RWPE2 (cell line): ENCODE data around the gene RNF111.
A peak's percentile ranks its signal among the peaks of the same experiment; 100 is the strongest.

ENCODE experiments used
- ATAC-seq: fragments of 200-7000 bp; cut with Tn5 transposase; 3 replicates; pipeline ENCODE4 v1.9.1; 2021; ENCODE audit warnings: low read depth
- DNase-seq: peaks from one replicate; pipeline ENCODE4 v3.0.0-alpha.2; 2020; ENCODE audit warnings: low spot score
- H3K27ac ChIP-seq: fragments of 450-650 bp; 2 replicates; pipeline ENCODE4 v1.5.1; 2017; ENCODE audit warnings: mild to moderate bottlenecking; ENCODE audit not compliant: poor library complexity, severe bottlenecking
- H3K27me3 ChIP-seq: fragments of 250-450 bp; sonication (Bioruptor Pico); 2 replicates; pipeline ENCODE4 v1.5.1; 2021; ENCODE audit warnings: mild to moderate bottlenecking, moderate library complexity; ENCODE audit not compliant: insufficient read depth, poor library complexity, severe bottlenecking
- H3K36me3 ChIP-seq: fragments of 250-450 bp; sonication (Bioruptor Pico); 2 replicates; pipeline ENCODE4 v1.5.1; 2020; ENCODE audit warnings: low read depth, mild to moderate bottlenecking, moderate library complexity
- H3K4me1 ChIP-seq: fragments of 250-450 bp; sonication (Bioruptor Pico); 2 replicates; pipeline ENCODE4 v1.5.1; 2021; ENCODE audit warnings: mild to moderate bottlenecking, moderate library complexity; ENCODE audit not compliant: insufficient read depth, poor library complexity, severe bottlenecking
- H3K4me3 ChIP-seq: fragments of 250-450 bp; sonication (Bioruptor Pico); 2 replicates; pipeline ENCODE4 v1.5.1; 2021; ENCODE audit warnings: mild to moderate bottlenecking, moderate library complexity; ENCODE audit not compliant: severe bottlenecking
- H3K9me3 ChIP-seq: fragments of 250-450 bp; sonication (Bioruptor Pico); 2 replicates; pipeline ENCODE4 v1.5.1; 2021; ENCODE audit warnings: mild to moderate bottlenecking, moderate library complexity; ENCODE audit not compliant: severe bottlenecking
- TF ChIP-seq, protein P1 (sequence below): fragments of 450-650 bp; IDR thresholded peaks from one replicate; pipeline ENCODE4 v1.5.1; 2017; ENCODE audit warnings: mild to moderate bottlenecking, moderate library complexity; ENCODE audit not compliant: poor library complexity, severe bottlenecking

Gene RNF111

DNA sequence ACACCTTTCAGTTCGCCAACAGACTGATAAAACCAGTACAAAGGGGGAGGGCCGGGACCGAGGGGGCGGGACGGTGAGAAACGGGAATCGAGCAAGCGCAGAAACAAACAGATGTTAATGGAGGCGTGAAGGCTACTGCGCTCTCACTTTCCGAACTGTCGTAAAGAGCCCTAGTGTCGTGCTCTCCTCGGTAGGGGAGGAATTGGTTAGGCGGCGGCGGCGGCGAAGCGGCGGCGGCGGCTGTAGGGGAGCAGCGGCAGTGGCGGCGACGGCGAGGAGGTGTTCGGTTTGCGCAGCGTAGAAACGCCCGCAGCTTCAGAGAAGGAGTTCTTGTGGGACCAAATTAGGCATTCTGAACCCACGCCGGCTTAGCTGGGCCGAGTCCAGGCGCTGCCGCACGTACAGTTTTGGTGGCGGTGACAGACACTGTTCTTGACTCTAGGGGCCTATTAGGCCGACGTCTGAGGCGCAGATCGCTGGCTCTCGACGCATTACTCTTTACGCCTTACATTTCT, at the start of gene RNF111:
Gene RNF111 (plus strand): TSS at position 173 of the 515 bp plus-strand sequence. CDS start 43,160 bp downstream, outside the sequence.
- Histone ChIP-seq H3K27me3 (no peaks in the 10 kb centered on the region), H3K27ac (peak within 1 kb of the TSS; percentile 65), H3K4me1 (peaks cover 14% of the 10 kb centered on the region), H3K36me3 (peaks cover 28% of the 10 kb centered on the region), H3K9me3 (no peaks in the 10 kb centered on the region), H3K4me3 (peak within 1 kb of the TSS; percentile 90)
- peak; percentile 85 for ATAC-seq
- TF ChIP-seq, protein P1, sequence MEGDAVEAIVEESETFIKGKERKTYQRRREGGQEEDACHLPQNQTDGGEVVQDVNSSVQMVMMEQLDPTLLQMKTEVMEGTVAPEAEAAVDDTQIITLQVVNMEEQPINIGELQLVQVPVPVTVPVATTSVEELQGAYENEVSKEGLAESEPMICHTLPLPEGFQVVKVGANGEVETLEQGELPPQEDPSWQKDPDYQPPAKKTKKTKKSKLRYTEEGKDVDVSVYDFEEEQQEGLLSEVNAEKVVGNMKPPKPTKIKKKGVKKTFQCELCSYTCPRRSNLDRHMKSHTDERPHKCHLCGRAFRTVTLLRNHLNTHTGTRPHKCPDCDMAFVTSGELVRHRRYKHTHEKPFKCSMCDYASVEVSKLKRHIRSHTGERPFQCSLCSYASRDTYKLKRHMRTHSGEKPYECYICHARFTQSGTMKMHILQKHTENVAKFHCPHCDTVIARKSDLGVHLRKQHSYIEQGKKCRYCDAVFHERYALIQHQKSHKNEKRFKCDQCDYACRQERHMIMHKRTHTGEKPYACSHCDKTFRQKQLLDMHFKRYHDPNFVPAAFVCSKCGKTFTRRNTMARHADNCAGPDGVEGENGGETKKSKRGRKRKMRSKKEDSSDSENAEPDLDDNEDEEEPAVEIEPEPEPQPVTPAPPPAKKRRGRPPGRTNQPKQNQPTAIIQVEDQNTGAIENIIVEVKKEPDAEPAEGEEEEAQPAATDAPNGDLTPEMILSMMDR, result no peak
- peak; percentile 96 for DNase-seq

GRCh38 chr15:58947179-58947578, 40.3 kb upstream of the RNF111 start:
- Histone ChIP-seq H3K4me3 (no peak overlapping the region), H3K36me3 (no peaks in the 10 kb centered on the region), H3K27ac (no peak overlapping the region), H3K4me1 (peaks cover 12% of the 10 kb centered on the region), H3K9me3 (no peaks in the 10 kb centered on the region), H3K27me3 (no peaks in the 10 kb centered on the region)
- DNase-seq (no peak), ATAC-seq (peak; percentile 47; the same call in 2 of the 3 replicates)
- TF ChIP-seq, protein P1, result no peak

- H3K36me3 ChIP-seq, result no peaks in the 10 kb centered on the region
- peaks cover 21% of the 10 kb centered on the region for H3K4me1 ChIP-seq
- ATAC-seq (peak; percentile 87), DNase-seq (no peak)
- H3K27me3 ChIP-seq, result no peaks in the 10 kb centered on the region
- H3K9me3 ChIP-seq, result no peaks in the 10 kb centered on the region
- H3K27ac ChIP-seq, result peak overlapping the region; percentile 50
- no peak overlapping the region for H3K4me3 ChIP-seq
- TF ChIP-seq, protein P1, result no peak
Measured at GRCh38 chr15:58951388-58952007, 36.0 kb upstream of the RNF111 start.

GRCh38 chr15:58952751-58953150, 34.7 kb upstream of the RNF111 start:
- no peaks in the 10 kb centered on the region for H3K36me3 ChIP-seq
- TF ChIP-seq, protein P1, result no peak
- ATAC-seq, result 0 out of 3 replicates have a peak, but pooled peaks have one; percentile 13
- H3K27ac ChIP-seq, result peak overlapping the region; percentile 50
- DNase-seq, result no peak
- H3K4me1 ChIP-seq, result peaks cover 21% of the 10 kb centered on the region
- no peaks in the 10 kb centered on the region for H3K9me3 ChIP-seq
- no peak overlapping the region for H3K4me3 ChIP-seq
- H3K27me3 ChIP-seq, result no peaks in the 10 kb centered on the region
